Left lung (tissue), 10 donors: Measurements from ENCODE around the gene LAMC3. TPM values are rescaled to one million over a fixed set of nuclear protein-coding genes. Genes with fewer than 3 reads are reported as not detected.

Experiments used
- ATAC-seq: fragments of 200-7000 bp; cut with Tn5 transposase; one replicate; pipeline ENCODE4 v1.9.1; 2020; ENCODE audit warnings: moderate library complexity
- DNase-seq, 4 donors: peaks; one replicate each; pipeline ENCODE4 v3.0.0-alpha.2; 2013 to 2020
- H3K27ac ChIP-seq, 2 donors: fragments of 200-600 bp; sonication (generic) in 1 of 2; one replicate each; pipeline versions ENCODE4 v1.5.0 to v1.8.0; 2020 to 2021
- H3K27me3 ChIP-seq, 2 donors: fragments of 200-600 bp; sonication (generic) in 1 of 2; one replicate each; pipeline versions ENCODE4 v1.5.0 to v1.8.0; 2020 to 2021
- H3K36me3 ChIP-seq, 2 donors: fragments of 200-600 bp; sonication (generic) in 1 of 2; one replicate each; pipeline versions ENCODE4 v1.5.0 to v1.8.0; 2020 to 2021
- H3K4me1 ChIP-seq, 2 donors: fragments of 200-600 bp; one replicate each; pipeline ENCODE4 v1.8.0; 2021
- H3K4me3 ChIP-seq, 2 donors: fragments of 200-600 bp; sonication (generic) in 1 of 2; one replicate each; pipeline versions ENCODE4 v1.5.0 to v1.8.0; 2020 to 2021; ENCODE audit warnings: mild to moderate bottlenecking in 1 of 2
- H3K9me3 ChIP-seq, 2 donors: fragments of 200-600 bp; sonication (generic) in 1 of 2; one replicate each; pipeline versions ENCODE4 v1.5.0 to v1.8.0; 2020 to 2021
- CTCF ChIP-seq, 2 donors: fragments of 200-600 bp; sonication (generic) in 1 of 2; IDR thresholded peaks; one replicate each; pipeline versions ENCODE4 v1.5.0 to v1.8.0; 2021; ENCODE audit warnings: antibody characterized with exemption in 2 of 2
- intact Hi-C, 2 donors: fragments of 100-400 bp; cut with DNase I; formaldehyde crosslinking; loops; one replicate each; pipeline versions ENCODE4 v1.11.2 to v1.14.2; 2022
- polyA plus RNA-seq, 6 donors: library from polyadenylated mRNA; unstranded; fragments of 120-200 nt; gene quantifications; one replicate each; pipeline ENCODE4 v1.2.1, GENCODE V29; 2013; ENCODE audit not compliant: insufficient read length in 6 of 6
- total RNA-seq, 2 donors: library from RNA; stranded (reverse); fragmentation: NEBNext Ultra II Directional; extraction: Animal tissue kit (Norgen Biotek cat#: 25700); gene quantifications; one replicate each; pipeline ENCODE4 v1.2.1, GENCODE V29; 2021
- donor health status: DM: no; HTN: yes; CAD: no.
- donor health status: DM: no; HTN: no; CAD: no.

LAMC3 gene
- total and polyA plus RNA-seq, 8 donors = 9.2 to 25.5 (median 14.3) TPM

DNA sequence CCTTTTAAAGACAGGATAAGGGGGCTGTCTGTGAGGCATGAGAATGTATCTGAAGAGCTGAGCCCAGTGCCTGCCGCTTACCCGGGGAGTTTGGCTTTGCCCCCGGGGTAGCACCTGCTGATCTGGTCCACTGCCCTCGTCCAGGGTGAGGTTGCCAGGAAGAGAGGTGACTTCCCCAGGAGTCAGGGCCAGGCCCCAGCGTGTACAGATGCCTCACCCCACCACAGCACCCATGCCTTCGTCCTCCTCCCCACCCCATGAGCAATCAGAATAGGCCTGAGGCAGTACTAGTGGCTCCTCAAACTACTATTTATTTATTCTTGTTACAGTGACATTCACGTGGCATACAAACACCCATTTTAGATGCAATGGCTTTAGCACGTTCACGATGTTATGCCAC is 71.6 kb downstream of the LAMC3 start:
- no peaks in the 10 kb centered on the region for H3K9me3 ChIP-seq
- intact Hi-C loops = no loop called here
- H3K27me3 ChIP-seq = no peaks in the 10 kb centered on the region
- no peak overlapping the region for H3K4me3 ChIP-seq
- ATAC-seq (no peak), DNase-seq (no peak)
- no peak overlapping the region for H3K27ac ChIP-seq
- TF ChIP-seq CTCF (IDR thresholded peaks at IDR 0.05) = no peak
- no peaks in the 10 kb centered on the region for H3K4me1 ChIP-seq
- H3K36me3 ChIP-seq = no peaks in the 10 kb centered on the region

DNA sequence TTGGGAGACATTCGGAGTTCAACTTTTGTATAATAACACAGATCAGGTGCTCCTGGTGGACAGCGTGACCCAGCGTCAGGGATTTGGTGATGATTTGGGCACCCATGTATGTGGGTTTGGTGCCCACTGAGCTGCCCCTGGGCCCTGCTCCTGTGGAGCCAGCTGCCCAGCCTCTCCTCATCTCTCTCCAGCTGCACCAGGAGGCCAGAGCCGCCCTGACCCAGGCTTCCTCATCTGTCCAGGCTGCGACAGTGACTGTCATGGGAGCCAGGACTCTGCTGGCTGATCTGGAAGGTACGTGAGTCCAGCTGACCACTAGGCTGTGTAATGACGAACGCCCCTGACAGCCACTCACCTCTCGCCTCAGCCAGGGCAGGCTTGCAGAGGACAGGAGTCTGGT is 72.9 kb downstream of the LAMC3 start:
- ATAC-seq (no peak), DNase-seq (no peak)
- no peak overlapping the region for H3K4me3 ChIP-seq
- no peaks in the 10 kb centered on the region for H3K4me1 ChIP-seq
- no peak for TF ChIP-seq CTCF (IDR thresholded peaks at IDR 0.05)
- no peak overlapping the region for H3K27ac ChIP-seq
- intact Hi-C loops = no loop called here
- no peaks in the 10 kb centered on the region for H3K36me3 ChIP-seq
- H3K9me3 ChIP-seq = no peaks in the 10 kb centered on the region
- no peaks in the 10 kb centered on the region for H3K27me3 ChIP-seq

- Histone ChIP-seq H3K27me3 (no peaks in the 10 kb centered on the region), H3K36me3 (no peaks in the 10 kb centered on the region), H3K4me3 (no peak overlapping the region), H3K9me3 (no peaks in the 10 kb centered on the region), H3K27ac (no peak overlapping the region), H3K4me1 (no peaks in the 10 kb centered on the region)
- no peak for DNase-seq
- no peak for TF ChIP-seq CTCF (IDR thresholded peaks at IDR 0.05)
- peak; percentile 45 for ATAC-seq
- intact Hi-C loops = no loop called here
Observed at GRCh38 chr9:131082774-131083512, 74.0 kb downstream of the LAMC3 start.

DNA sequence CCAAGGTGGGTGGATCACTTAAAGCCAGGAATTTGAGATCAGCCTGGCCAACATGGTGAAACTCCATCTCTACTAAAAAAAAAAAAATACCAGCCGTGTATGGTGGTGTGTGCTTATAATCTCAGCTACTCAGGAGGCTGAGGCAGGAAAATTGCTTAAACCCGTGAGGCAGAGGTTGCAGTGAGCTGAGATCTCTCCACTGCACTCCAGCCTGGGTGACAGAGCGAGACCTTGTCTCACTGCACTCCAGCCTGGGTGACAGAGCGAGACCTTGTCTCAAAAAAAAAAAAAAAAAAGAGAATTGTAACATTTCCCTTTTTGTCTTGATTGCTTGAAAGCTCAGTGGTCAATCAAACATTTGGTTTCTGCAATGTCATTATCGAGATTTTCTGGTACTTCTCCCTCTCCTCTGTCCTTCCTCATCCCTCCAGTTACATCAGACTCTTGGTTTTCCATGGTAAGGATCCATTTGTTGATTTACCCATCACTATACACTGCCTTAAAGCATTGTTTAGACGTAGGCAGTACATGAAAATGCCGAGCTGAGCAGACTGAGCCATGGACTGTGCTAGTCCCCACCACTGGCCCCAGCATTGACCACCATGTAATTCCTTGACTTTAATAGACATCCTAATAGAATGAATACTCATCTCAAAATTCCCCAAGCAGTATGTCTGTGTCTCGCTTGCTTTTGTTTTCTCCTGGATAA is 75.8 kb downstream of the LAMC3 start:
- TF ChIP-seq CTCF (IDR thresholded peaks at IDR 0.05) = no peak
- Histone ChIP-seq H3K4me3 (no peak overlapping the region), H3K9me3 (no peaks in the 10 kb centered on the region), H3K4me1 (no peaks in the 10 kb centered on the region), H3K27me3 (no peaks in the 10 kb centered on the region), H3K27ac (no peak overlapping the region), H3K36me3 (no peaks in the 10 kb centered on the region)
- ATAC-seq = no peak
- intact Hi-C loops = no loop called here
- no peak for DNase-seq

DNA sequence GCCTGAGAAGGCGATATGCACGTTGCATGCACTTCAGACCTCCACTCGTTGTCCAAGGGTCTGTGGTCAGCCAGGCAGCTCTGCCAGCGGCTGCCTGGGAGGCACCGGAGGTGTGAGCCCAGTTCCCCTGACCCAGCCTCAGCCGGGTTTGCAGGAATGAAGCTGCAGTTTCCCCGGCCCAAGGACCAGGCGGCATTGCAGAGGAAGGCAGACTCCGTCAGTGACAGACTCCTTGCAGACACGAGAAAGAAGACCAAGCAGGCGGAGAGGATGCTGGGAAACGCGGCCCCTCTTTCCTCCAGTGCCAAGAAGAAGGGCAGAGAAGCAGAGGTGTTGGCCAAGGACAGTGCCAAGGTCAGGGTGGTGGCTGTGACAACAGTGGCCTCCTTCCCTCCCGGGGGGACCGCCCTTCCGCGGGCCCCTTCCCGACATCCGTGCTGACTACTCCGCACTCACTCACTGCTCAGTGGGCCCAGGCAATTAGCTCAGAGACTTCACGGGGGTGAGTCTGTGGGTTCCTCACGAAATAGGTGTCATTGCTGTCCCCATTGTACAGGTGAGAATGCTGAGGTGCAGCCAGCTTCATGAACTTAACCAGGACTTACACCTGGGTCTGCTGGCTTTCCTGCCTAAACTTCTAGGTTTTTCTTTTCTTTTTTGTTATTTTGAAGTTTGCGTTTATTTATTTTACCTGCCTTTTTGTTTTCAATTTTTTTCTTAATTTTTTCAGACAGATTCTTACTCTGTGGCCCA is 76.6 kb downstream of the LAMC3 start:
- no peak for TF ChIP-seq CTCF (IDR thresholded peaks at IDR 0.05)

More for the DNA sequence above, 76.6 kb downstream of the LAMC3 start:
- Histone ChIP-seq H3K4me1 (no peaks in the 10 kb centered on the region), H3K36me3 (no peaks in the 10 kb centered on the region), H3K27ac (no peak overlapping the region), H3K9me3 (no peaks in the 10 kb centered on the region), H3K4me3 (no peak overlapping the region), H3K27me3 (no peaks in the 10 kb centered on the region)
- DNase-seq (no peak), ATAC-seq (no peak)
- intact Hi-C loops = no loop called here
